Liver (tissue), 9 donors: ENCODE results near the gene CLGN. TPM values are rescaled to one million over a fixed set of nuclear protein-coding genes. Genes with fewer than 3 reads are reported as not detected.

Source experiments
- DNase-seq: peaks from one replicate; pipeline ENCODE4 v3.0.0-alpha.2; 2017; ENCODE audit warnings: low spot score
- H3K27ac ChIP-seq, 2 donors: one replicate each; pipeline ENCODE4 v1.7.0; 2013; ENCODE audit warnings: inconsistent platforms in 2 of 2, low read length in 2 of 2, control low read depth in 1 of 2, low read depth in 1 of 2, mild to moderate bottlenecking in 1 of 2
- H3K27me3 ChIP-seq, 4 donors: one replicate each; pipeline versions ENCODE4 v1.6.1 to v1.7.0; 2013; ENCODE audit warnings: low read length in 3 of 4, inconsistent platforms in 1 of 4, mild to moderate bottlenecking in 1 of 4, moderate library complexity in 1 of 4; ENCODE audit not compliant: control insufficient read depth in 4 of 4, insufficient read depth in 4 of 4
- H3K36me3 ChIP-seq, 4 donors: one replicate each; pipeline versions ENCODE4 v1.6.1 to v1.7.0; 2013; ENCODE audit warnings: low read length in 3 of 4, mild to moderate bottlenecking in 3 of 4, low read depth in 1 of 4, moderate library complexity in 1 of 4; ENCODE audit not compliant: control insufficient read depth in 4 of 4, insufficient read depth in 3 of 4
- H3K4me1 ChIP-seq, 4 donors: one replicate each; pipeline versions ENCODE4 v1.6.1 to v1.7.0; 2013; ENCODE audit warnings: low read length in 3 of 4, mild to moderate bottlenecking in 3 of 4, moderate library complexity in 1 of 4; ENCODE audit not compliant: control insufficient read depth in 4 of 4, insufficient read depth in 4 of 4
- H3K4me3 ChIP-seq, 3 donors: one replicate each; pipeline versions ENCODE4 v1.6.1 to v1.7.0; 2013; ENCODE audit warnings: low read length in 3 of 3, control low read depth in 1 of 3, low read depth in 1 of 3, mild to moderate bottlenecking in 1 of 3
- H3K9ac ChIP-seq, 2 donors: one replicate each; pipeline ENCODE4 v1.7.0; 2013; ENCODE audit warnings: low read length in 2 of 2, mild to moderate bottlenecking in 2 of 2, moderate library complexity in 2 of 2, control low read depth in 1 of 2, low read depth in 1 of 2
- H3K9me3 ChIP-seq, 4 donors: one replicate each; pipeline versions ENCODE4 v1.6.1 to v1.7.0; 2013; ENCODE audit warnings: low read length in 3 of 4; ENCODE audit not compliant: control insufficient read depth in 4 of 4
- EGR1 ChIP-seq, 2 donors: IDR thresholded peaks; 2 replicates each; pipeline ENCODE4 v1.6.1; 2016 to 2018; ENCODE audit warnings: antibody characterized with exemption in 2 of 2, low read depth in 2 of 2
- FOXA1 ChIP-seq: IDR thresholded peaks from 2 replicates; pipeline ENCODE4 v1.6.1; 2016; ENCODE audit warnings: antibody characterized with exemption
- FOXA2 ChIP-seq: IDR thresholded peaks from 2 replicates; pipeline ENCODE4 v1.6.1; 2016; ENCODE audit warnings: antibody characterized with exemption
- GABPA ChIP-seq, 2 donors: IDR thresholded peaks in 1 of 2; conservative IDR thresholded peaks in 1 of 2; 2 replicates each; pipeline ENCODE4 v1.6.1; 2016; ENCODE audit warnings: antibody characterized with exemption in 2 of 2, mild to moderate bottlenecking in 1 of 2, moderate library complexity in 1 of 2
- HNF4A ChIP-seq, 2 donors: conservative IDR thresholded peaks; 2 replicates each; pipeline ENCODE4 v1.6.1; 2016; ENCODE audit warnings: antibody characterized with exemption in 2 of 2, mild to moderate bottlenecking in 2 of 2
- HNF4G ChIP-seq: IDR thresholded peaks from 2 replicates; pipeline ENCODE4 v1.6.1; 2016; ENCODE audit warnings: antibody characterized with exemption
- JUND ChIP-seq, 2 donors: IDR thresholded peaks; 2 replicates each; pipeline ENCODE4 v1.6.1; 2016; ENCODE audit warnings: antibody characterized with exemption in 2 of 2
- NR2F2 ChIP-seq: IDR thresholded peaks from 2 replicates; pipeline ENCODE4 v1.6.1; 2016; ENCODE audit warnings: antibody characterized with exemption
- RAD21 ChIP-seq, 2 donors: IDR thresholded peaks; 2 replicates each; pipeline ENCODE4 v1.6.1; 2016; ENCODE audit warnings: antibody characterized with exemption in 2 of 2, mild to moderate bottlenecking in 2 of 2
- RXRA ChIP-seq, 2 donors: IDR thresholded peaks; 2 replicates each; pipeline ENCODE4 v1.6.1; 2017 to 2018; ENCODE audit warnings: antibody characterized with exemption in 2 of 2, mild to moderate bottlenecking in 1 of 2
- SP1 ChIP-seq: IDR thresholded peaks from 2 replicates; pipeline ENCODE4 v1.6.1; 2018; ENCODE audit warnings: antibody characterized with exemption, mild to moderate bottlenecking
- TAF1 ChIP-seq: conservative IDR thresholded peaks from 2 replicates; pipeline ENCODE4 v1.6.1; 2016; ENCODE audit warnings: antibody characterized with exemption, mild to moderate bottlenecking
- YY1 ChIP-seq: IDR thresholded peaks from 2 replicates; pipeline ENCODE4 v1.6.1; 2016; ENCODE audit warnings: antibody characterized with exemption, mild to moderate bottlenecking
- WGBS: extraction: QIAGEN DNeasy Blood & Tissue Kit; methylation state at CpG from one replicate; pipeline ENCODE4 v1.1.7; 2013; 5-methylcytosine and 5-hydroxymethylcytosine counted together
- polyA plus RNA-seq, 2 donors: library from polyadenylated mRNA; stranded (reverse) in 1 of 2; unstranded in 1 of 2; fragments of 200-250 nt in 1 of 2; fragments of >200 nt in 1 of 2; fragmentation: Nextera tagmentation in 1 of 2; extraction: Ambion mirVana in 1 of 2; gene quantifications; one replicate each; pipeline versions ENCODE4 v1.2.1 to v1.2.3, GENCODE V29; 2013 to 2015
- total RNA-seq, 2 donors: library from RNA; depleted of rRNA; stranded (reverse); fragments of >200 nt; gene quantifications; one replicate each; pipeline ENCODE4 v1.2.3, GENCODE V29; 2014
- TF ChIP-seq, protein P1 (sequence below): IDR thresholded peaks from 2 replicates; pipeline ENCODE4 v1.6.1; 2016; ENCODE audit warnings: antibody characterized with exemption, mild to moderate bottlenecking
- TF ChIP-seq, protein P2 (sequence below): IDR thresholded peaks from 2 replicates; pipeline ENCODE4 v1.6.1; 2016; ENCODE audit warnings: antibody characterized with exemption
- TF ChIP-seq, protein P3 (sequence below): fragments of 150-350 bp; IDR thresholded peaks from 2 replicates; pipeline ENCODE4 v1.5.1; 2017; ENCODE audit warnings: improper control_type of control experiment, low read depth, low read length; ENCODE audit not compliant: missing input control
- TF ChIP-seq, protein P4 (sequence below): IDR thresholded peaks from 2 replicates; pipeline ENCODE4 v1.6.1; 2016; ENCODE audit warnings: antibody characterized with exemption
- TF ChIP-seq, protein P5 (sequence below): IDR thresholded peaks from 2 replicates; pipeline ENCODE4 v1.6.1; 2016; ENCODE audit warnings: antibody characterized with exemption
- donor health status: healthy.
- donor health status: healthy.
- donor health status: healthy.
- donor health status: healthy.
- donor health status: healthy.

CLGN gene
- total and polyA plus RNA-seq, 4 donors: 1.0 to 8.2 (median 5.0) TPM

DNA sequence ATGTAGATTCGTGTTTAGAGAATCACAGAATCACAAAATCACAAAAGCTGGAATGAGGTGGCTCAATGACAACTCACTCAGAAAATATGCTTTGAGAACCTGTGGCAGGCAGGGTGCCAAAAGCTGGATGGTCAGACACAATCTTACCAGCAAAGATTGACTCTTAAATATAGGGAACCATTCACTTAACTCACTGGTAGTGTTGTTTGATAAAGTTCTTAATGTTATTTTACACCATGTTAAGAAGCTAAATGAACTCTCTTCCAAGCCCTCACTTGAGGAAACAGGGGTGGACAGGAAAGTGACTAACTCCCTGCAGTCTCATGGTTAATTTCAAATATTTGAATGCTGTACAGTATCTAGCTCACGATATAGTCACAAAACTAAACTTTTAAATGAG is 59.7 kb downstream of the CLGN start:
- 81% methylated on average over 2 of the region's 2 CpGs for WGBS

DNA sequence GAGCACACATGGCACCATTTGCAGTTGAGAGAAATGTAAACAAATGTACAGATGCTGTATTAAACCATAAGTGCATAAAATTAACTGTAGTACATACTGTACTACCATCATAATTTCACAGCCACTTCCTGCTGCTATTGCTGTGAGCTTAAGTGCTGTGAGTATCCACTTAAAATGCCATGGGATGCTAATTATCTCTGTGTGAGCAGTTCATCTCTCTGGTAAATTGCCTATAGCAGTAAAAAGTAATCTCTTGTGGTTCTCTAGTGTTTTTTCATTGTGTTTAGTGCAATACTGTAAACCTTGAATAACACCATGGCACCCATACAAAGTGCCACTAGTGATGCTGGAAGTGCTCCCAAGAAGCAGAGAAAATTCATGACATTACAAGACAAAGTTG is 63.9 kb downstream of the CLGN start:
- Histone ChIP-seq H3K27me3 (no peaks in the 10 kb centered on the region), H3K4me1 (peaks cover 0 to 3% (median 0%) of the 10 kb centered on the region in 4 donors), H3K4me3 (no peak overlapping the region), H3K36me3 (no peaks in the 10 kb centered on the region), H3K27ac (no peak overlapping the region), H3K9me3 (no peaks in the 10 kb centered on the region), H3K9ac (no peak overlapping the region)
- DNase-seq: no peak
- TF ChIP-seq, protein P1, sequence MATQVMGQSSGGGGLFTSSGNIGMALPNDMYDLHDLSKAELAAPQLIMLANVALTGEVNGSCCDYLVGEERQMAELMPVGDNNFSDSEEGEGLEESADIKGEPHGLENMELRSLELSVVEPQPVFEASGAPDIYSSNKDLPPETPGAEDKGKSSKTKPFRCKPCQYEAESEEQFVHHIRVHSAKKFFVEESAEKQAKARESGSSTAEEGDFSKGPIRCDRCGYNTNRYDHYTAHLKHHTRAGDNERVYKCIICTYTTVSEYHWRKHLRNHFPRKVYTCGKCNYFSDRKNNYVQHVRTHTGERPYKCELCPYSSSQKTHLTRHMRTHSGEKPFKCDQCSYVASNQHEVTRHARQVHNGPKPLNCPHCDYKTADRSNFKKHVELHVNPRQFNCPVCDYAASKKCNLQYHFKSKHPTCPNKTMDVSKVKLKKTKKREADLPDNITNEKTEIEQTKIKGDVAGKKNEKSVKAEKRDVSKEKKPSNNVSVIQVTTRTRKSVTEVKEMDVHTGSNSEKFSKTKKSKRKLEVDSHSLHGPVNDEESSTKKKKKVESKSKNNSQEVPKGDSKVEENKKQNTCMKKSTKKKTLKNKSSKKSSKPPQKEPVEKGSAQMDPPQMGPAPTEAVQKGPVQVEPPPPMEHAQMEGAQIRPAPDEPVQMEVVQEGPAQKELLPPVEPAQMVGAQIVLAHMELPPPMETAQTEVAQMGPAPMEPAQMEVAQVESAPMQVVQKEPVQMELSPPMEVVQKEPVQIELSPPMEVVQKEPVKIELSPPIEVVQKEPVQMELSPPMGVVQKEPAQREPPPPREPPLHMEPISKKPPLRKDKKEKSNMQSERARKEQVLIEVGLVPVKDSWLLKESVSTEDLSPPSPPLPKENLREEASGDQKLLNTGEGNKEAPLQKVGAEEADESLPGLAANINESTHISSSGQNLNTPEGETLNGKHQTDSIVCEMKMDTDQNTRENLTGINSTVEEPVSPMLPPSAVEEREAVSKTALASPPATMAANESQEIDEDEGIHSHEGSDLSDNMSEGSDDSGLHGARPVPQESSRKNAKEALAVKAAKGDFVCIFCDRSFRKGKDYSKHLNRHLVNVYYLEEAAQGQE: no peak
- TF ChIP-seq HNF4G: no peak
- no peak for TF ChIP-seq FOXA1
- no peak for TF ChIP-seq YY1
- no peak for TF ChIP-seq HNF4A (conservative IDR thresholded peaks at IDR 0.05)
- TF ChIP-seq SP1: no peak
- TF ChIP-seq GABPA (IDR thresholded peaks at IDR 0.05 in 1 of 2, conservative IDR thresholded peaks at IDR 0.05 in 1 of 2): no peak
- TF ChIP-seq TAF1: no peak
- TF ChIP-seq, protein P2, sequence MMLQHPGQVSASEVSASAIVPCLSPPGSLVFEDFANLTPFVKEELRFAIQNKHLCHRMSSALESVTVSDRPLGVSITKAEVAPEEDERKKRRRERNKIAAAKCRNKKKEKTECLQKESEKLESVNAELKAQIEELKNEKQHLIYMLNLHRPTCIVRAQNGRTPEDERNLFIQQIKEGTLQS: no peak

More for the DNA sequence above, 59.7 kb downstream of the CLGN start:
- H3K27me3 ChIP-seq: no peaks in the 10 kb centered on the region
- no peak overlapping the region for H3K4me3 ChIP-seq
- H3K9ac ChIP-seq: no peak overlapping the region
- H3K36me3 ChIP-seq: no peaks in the 10 kb centered on the region
- no peak overlapping the region for H3K27ac ChIP-seq
- no peak for DNase-seq
- H3K4me1 ChIP-seq: peaks cover 0 to 6% (median 5%) of the 10 kb centered on the region in 4 donors
- TF ChIP-seq, protein P3, sequence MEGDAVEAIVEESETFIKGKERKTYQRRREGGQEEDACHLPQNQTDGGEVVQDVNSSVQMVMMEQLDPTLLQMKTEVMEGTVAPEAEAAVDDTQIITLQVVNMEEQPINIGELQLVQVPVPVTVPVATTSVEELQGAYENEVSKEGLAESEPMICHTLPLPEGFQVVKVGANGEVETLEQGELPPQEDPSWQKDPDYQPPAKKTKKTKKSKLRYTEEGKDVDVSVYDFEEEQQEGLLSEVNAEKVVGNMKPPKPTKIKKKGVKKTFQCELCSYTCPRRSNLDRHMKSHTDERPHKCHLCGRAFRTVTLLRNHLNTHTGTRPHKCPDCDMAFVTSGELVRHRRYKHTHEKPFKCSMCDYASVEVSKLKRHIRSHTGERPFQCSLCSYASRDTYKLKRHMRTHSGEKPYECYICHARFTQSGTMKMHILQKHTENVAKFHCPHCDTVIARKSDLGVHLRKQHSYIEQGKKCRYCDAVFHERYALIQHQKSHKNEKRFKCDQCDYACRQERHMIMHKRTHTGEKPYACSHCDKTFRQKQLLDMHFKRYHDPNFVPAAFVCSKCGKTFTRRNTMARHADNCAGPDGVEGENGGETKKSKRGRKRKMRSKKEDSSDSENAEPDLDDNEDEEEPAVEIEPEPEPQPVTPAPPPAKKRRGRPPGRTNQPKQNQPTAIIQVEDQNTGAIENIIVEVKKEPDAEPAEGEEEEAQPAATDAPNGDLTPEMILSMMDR: no peak
- TF ChIP-seq RXRA (IDR thresholded peaks at IDR 0.05): no peak
- no peak for TF ChIP-seq JUND (IDR thresholded peaks at IDR 0.05)
- TF ChIP-seq, protein P1: no peak
- TF ChIP-seq FOXA2: no peak
- no peak for TF ChIP-seq EGR1 (IDR thresholded peaks at IDR 0.05; ENCODE audit: low read depth in 2 of 2)
- TF ChIP-seq, protein P4, sequence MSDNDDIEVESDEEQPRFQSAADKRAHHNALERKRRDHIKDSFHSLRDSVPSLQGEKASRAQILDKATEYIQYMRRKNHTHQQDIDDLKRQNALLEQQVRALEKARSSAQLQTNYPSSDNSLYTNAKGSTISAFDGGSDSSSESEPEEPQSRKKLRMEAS: no peak
- no peak for TF ChIP-seq NR2F2
- no peak for TF ChIP-seq GABPA (IDR thresholded peaks at IDR 0.05 in 1 of 2, conservative IDR thresholded peaks at IDR 0.05 in 1 of 2)
- TF ChIP-seq HNF4G: no peak
- TF ChIP-seq, protein P5, sequence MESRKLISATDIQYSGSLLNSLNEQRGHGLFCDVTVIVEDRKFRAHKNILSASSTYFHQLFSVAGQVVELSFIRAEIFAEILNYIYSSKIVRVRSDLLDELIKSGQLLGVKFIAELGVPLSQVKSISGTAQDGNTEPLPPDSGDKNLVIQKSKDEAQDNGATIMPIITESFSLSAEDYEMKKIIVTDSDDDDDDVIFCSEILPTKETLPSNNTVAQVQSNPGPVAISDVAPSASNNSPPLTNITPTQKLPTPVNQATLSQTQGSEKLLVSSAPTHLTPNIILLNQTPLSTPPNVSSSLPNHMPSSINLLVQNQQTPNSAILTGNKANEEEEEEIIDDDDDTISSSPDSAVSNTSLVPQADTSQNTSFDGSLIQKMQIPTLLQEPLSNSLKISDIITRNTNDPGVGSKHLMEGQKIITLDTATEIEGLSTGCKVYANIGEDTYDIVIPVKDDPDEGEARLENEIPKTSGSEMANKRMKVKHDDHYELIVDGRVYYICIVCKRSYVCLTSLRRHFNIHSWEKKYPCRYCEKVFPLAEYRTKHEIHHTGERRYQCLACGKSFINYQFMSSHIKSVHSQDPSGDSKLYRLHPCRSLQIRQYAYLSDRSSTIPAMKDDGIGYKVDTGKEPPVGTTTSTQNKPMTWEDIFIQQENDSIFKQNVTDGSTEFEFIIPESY: no peak
- TF ChIP-seq RAD21 (IDR thresholded peaks at IDR 0.05): no peak
- no peak for TF ChIP-seq YY1
- TF ChIP-seq TAF1: no peak
- H3K9me3 ChIP-seq: no peaks in the 10 kb centered on the region
